HG03439 (cell line): ENCODE results near the gene RGMB.

ENCODE experiments used
- ATAC-seq: cut with Tn5 transposase; IDR thresholded peaks from one replicate; pipeline ENCODE4 v1.9.1; 2021; ENCODE audit warnings: mild to moderate bottlenecking, moderate library complexity; ENCODE audit not compliant: unreplicated experiment

RGMB gene

DNA sequence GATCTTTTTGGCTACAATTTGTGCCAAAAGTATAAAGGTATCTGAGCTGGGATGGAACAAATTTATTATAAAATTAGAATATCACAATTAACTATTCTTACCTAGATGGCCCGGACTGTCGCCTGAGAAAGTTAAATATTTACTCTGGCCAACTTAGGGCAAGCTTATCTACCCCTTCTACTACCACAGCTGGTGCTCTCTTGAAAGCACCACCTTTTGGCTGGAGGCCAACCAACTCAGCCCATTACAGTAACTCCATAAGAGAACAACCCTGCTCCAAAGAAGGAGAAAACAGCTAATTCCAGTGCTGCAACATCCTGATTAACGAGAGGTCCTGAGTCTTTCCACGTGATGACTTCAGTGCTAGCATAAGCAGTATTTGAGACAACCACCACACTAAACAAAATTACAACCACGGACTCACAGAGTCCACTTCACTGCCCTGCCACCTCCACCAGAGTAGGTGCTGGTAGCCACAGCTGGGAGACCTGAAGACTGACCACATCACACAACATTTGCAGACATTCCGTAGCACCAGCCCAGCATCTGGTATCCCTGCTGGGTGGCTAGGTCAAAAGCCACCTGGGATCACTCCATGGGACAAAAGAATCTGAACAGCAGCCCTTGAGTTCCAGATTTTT lies 43.2 kb downstream of the RGMB start:
- no peak for ATAC-seq

- no peak for ATAC-seq
These were observed 52.3 kb downstream of the RGMB start for GRCh38 chr5:98825582-98826375.

- ATAC-seq: no peak
These were observed 53.7 kb downstream of the RGMB start for GRCh38 chr5:98827161-98827560.

DNA sequence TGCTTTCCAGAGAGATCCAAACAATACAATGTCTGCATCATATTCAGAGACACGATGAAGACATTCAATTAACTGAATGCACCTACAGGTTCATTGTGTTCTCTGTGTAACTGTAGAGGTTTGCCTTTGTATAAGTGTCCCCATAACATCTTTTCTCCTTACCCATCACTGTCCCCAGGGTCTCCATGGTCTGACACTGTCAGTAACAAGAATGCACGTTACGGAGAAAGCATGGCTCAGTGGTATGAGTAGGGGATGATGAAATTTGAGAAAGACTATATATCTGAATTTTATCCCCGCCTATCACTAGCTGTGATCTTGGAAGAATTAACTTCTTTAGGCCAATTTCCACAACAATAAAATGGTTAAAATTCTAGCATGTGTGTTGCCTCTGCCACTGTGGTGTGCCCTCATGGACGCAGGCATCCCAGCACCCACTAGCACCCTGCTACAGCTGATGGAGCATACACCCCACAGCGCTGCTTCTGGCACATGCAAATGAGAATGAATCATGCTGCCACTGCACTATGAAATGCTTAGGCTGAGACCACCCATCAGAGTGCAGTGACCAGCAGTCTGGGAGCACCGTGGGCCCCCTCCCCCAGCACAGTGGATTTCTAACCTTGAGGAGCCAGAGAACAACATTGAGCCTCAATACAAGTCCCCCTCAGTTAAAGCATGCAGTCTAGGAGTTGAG lies 54.3 kb downstream of the RGMB start:
- ATAC-seq: no peak

DNA sequence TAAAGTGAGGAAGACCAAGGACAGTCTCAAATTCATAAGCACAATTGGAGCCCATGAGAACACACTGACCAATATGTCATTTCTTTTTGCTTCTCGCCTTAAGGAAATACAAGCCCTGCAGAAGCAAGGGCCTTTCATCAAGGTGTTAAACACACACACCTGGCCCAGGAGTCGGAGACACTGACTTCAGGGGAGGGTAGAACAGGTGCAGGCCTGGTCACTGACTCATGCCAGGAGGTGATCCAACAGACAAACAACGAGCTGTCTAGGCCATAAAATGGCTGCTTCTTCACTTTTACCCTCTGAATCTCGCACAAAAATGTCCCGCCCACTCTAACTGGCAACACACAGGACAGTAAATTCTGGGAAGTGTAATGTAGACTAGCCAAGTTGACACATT lies 62.7 kb downstream of the RGMB start:
- ATAC-seq: no peak

GRCh38 chr5:98839469-98840383 lies 66.3 kb downstream of the RGMB start:
- ATAC-seq: no peak

DNA sequence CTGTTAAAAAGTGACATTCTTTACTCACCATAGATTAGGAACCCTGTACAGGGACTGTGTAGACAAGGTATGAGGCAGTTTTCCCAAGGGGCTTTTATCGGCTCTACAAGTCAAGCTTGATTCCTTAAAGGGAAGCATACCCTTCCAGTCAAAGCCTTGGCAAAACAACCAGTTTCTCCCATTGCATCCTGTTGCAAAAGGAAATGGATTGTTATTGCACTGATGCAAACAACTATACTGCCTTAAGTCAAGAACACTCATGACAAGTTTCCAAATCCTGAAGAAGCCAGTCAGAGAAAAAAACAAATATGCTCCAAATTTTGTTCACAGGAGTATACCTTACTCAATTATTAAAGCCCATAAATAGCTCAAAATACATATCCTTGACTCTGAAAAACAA lies 67.5 kb downstream of the RGMB start:
- no peak for ATAC-seq

GRCh38 chr5:98843481-98843880 lies 70.0 kb downstream of the RGMB start:
- ATAC-seq: no peak

DNA sequence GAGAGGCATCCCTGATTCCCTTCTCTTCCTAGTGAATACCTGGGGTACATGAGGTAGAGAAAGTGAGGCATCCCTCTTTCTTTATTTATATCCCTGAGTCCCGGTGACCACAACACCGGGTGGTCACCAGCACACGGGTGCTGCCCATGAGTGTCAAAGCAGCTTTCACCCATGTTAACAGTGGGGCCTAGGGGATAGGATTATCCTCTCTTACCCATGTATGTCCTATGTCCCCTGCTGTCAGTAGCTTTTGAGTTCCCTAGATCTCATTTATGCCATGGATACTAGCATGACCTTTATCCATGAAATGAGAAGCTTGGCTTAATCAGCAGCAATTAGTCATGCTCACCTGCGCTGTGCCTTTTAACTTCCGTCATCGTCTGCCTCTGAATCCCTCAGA lies 71.4 kb downstream of the RGMB start:
- no peak for ATAC-seq

DNA sequence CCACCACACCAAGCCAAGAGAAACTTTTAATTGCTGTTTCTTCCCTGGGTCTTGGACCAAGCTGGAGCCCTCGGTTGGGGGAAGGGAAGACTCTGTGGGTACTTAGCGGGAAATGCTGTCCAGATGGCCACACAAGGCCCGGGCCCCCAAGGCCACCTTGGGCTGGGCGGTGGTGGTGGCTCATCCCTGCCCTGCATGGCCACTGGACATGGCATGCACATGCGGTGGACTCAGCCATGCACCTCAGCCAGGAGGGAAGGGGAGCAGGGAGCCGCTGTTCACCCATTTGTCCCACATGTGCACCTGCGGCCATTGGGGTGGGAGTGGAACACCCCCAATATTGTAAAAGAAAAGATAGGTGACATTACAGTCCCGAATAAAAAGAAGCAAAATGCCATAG lies 72.4 kb downstream of the RGMB start:
- no peak for ATAC-seq
